NCI-H1105 treated with DMSO at 0.1 percent for 48 hours (cell line): ENCODE measurements around the gene TSPAN31.
"Not testable (repeated sequence)": the region's sequence is repeated elsewhere in the genome, so short reads cannot be mapped to it uniquely, and the experiment has no call there.

Experiments used
- DNase-seq: peaks from one replicate; lab custom pipeline; 2025; lab: John Stamatoyannopoulos, UW

TSPAN31 gene

GRCh38 chr12:57767305-57767698 lies 22.5 kb downstream of the TSPAN31 start:
- DNase-seq, result no peak

- no peak for DNase-seq
These were observed 23.0 kb downstream of the TSPAN31 start for GRCh38 chr12:57767876-57768275.

- DNase-seq, result no peak
These were observed 24.8 kb downstream of the TSPAN31 start for GRCh38 chr12:57769594-57769993.

DNA sequence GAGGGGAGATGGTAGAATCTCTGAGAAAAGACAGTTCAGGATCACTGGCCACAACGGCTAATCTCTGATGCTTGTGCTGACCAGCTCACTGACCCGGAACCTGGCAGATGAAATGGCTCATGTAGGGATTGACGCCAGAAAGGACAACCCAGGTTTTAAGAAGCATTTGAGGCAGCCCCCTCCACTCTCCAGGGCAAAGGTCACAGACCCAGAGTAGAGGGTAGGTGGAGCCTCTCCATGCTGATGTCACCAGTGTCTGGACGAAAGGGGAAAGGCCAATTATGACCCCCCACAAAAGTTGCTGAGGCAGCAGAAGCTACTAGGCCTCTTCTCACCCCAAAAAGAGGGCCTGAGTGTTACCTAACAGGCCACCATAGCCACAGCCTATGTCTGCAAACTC lies 25.9 kb downstream of the TSPAN31 start:
- DNase-seq, result no peak

- peak; percentile 71 for DNase-seq
These were observed 26.5 kb downstream of the TSPAN31 start for GRCh38 chr12:57771236-57771872.

- DNase-seq, result peak; percentile 81
These were observed 27.1 kb downstream of the TSPAN31 start, which contains the start of gene METTL1 for GRCh38 chr12:57771873-57772428. METTL1 (minus strand) TSS chr12:57772105; CDS start chr12:57772083, 22 bp downstream.

DNA sequence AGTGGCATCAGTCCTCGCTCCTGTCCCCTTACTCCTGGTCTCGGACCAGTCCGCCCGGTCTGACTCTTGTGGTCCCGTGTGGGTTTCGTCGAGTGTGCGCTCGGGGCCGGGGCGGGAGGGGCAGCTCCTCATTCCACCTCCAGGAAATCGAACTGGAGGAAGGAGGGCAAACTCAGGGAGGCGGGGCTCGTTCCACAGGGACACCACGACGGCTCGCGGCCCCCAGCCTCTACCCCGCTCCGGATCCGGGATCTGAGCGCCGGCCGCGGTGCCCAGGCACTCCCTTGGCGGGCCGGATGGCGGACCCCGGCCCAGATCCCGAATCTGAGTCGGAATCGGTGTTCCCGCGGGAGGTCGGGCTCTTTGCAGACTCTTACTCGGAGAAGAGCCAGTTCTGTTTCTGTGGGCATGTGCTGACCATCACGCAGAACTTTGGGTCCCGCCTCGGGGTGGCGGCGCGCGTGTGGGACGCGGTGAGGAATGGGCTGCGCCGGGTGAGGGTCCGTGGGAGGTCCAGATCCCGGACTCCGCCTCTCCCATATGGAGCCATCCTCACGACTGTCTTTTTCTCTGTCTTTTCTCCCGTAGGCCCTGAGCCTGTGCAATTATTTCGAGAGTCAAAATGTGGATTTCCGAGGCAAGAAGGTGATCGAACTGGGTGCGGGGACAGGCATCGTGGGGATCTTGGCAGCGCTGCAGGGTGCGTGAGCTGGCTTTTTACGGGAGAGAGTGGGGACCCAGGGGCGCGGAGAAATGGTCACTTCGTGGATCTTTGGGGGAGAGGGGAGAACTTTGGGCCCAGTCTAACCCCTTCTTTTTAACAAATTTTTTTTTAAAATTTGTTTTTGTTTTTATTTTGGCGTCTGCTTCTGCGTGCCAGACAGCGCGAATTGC lies 27.8 kb downstream of the TSPAN31 start, which contains the start of gene EEF1AKMT3:
TSS of gene EEF1AKMT3 (plus strand) at position 186 of the 894 bp plus-strand sequence. CDS start at position 297, 111 bp downstream.
- DNase-seq, result no peak

- not testable (repeated sequence) for DNase-seq
These were observed 29.8 kb downstream of the TSPAN31 start for GRCh38 chr12:57774634-57775033.

DNA sequence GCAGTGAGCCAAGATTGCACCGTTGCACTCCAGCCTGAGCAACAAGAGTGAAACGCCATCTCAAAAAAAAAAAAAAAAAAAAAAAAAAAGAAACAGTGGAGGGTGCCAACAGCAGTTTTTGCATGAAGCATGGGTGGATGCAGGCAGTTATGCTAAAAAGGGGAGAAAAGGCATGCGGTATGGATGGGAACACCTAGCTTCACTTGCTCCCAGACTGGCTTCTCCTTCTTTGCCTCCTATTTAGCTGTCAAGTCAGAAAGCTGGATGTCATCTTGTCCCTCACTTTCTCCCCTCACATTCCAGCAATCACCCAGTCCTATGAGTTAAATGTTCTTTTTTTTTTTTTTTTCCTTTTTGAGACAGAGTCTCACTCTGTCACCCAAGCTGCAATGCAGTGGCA lies 30.2 kb downstream of the TSPAN31 start:
- no peak for DNase-seq

GRCh38 chr12:57775563-57776246 lies 30.9 kb downstream of the TSPAN31 start:
- DNase-seq, result no peak

DNA sequence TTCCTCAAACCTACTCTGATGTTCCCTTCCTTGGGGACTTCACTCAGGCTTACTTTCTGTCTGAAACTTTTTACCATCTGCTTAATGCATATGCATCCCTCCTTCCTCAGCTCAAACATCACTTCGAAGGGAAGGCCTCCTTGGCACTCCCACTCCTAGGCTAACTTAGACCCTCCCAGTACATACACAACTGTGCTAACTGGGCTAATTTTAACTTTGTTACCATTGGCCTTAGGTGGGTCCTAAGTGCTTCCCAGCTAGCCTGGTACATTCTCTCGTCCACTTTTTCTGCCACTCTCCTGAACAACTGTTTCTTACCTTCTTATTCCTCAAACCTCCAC lies 31.4 kb downstream of the TSPAN31 start:
- DNase-seq, result no peak

- no peak for DNase-seq
These were observed 32.5 kb downstream of the TSPAN31 start for GRCh38 chr12:57777367-57777766.

GRCh38 chr12:57777911-57778310 lies 33.1 kb downstream of the TSPAN31 start:
- no peak for DNase-seq

DNA sequence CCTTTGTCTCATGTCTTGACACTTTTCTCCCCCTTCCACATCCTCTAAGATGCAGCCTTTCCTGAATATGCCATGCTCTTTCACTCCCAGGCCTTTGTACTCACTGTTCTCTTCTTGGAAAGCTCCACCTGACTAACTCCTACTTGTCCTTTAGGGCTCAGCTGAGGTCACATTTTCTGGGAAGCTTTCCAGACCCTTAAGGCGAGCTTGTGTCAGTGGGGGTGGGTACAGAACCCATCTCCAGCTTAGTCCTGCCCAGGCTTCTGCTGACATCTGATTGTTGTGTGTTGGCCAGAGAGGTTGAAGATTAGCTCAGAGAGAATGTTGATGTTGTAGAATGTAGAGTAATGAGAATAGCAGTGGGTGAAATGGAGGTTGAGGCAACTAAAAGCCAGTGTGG lies 34.9 kb downstream of the TSPAN31 start:
- DNase-seq, result no peak

- no peak for DNase-seq
These were observed 35.6 kb downstream of the TSPAN31 start for GRCh38 chr12:57780284-57780897.

DNA sequence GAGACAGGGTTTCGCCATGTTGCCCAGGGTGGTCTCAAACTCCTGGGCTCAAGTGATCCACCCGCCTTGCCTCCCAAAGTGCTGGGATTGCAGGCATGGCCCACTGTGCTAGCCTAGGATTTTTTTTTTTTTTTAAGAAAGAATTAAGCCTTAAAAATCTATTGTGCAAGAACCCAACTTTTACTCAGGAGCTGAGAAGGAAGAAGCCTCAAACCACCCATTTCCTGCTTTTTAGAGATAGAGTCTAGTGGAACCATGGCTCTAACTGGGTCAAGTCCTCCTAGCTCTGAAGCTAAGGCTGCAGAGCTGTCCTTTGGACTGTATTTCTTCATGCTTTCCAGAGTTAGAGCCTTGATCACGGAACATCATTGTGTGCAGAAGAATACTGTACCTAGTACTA lies 36.4 kb downstream of the TSPAN31 start:
- DNase-seq, result no peak

GRCh38 chr12:57781801-57782200 lies 37.0 kb downstream of the TSPAN31 start:
- DNase-seq, result no peak

DNA sequence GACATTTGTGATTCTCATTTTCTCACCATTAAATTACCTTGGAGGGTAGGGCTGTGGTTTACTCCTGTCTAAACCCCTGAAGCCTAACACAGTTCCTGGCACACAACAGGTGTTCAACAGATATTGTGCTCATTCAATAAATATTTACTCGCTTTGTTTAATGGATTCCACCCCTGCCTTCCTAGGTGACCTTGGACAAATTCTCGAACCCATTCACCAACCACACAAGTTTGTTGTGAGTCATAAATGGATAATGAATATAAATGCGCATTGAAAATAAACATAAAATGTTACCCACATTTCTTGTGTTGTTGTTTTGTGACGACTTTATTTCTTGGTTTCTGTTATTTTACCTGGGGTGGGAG lies 37.4 kb downstream of the TSPAN31 start:
- no peak for DNase-seq

DNA sequence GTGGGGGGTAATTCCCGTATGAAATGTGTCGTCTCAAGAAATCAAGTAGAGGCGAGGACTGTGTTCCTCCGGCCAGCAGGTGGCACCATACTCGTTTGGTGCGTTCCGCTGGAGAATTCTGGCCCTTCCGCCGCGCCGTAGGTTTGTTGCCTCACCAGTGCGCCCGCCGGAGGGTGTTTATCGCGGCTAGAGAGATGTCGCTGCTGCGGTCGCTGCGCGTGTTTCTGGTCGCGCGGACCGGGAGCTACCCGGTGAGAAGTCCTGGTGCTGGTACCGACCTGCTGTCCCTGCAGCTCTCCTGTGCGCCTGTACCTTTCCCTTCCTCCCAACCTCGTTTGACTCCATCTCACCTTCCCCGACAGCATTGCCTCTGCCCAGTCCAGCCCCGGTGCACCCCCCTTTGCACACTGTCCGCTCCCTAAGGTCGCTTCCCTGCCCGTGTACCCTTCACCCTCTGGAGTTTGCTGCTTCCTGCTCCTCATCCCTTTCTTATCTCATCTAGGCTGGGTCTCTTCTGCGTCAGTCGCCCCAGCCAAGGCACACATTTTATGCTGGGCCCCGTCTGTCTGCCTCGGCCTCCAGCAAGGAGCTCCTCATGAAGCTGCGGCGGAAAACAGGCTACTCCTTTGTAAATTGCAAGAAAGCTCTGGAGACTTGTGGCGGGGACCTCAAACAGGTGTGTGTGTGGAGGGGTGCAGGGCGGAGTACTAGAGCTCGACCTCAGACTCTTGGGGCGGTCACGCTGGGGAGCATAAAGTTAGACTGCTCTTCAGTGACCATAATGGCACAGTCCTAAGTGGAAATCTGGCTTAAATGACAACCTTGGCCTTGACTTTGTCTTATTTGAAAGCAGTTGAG lies 38.0 kb downstream of the TSPAN31 start, which contains the start of gene TSFM:
TSS of gene TSFM (plus strand) at position 180 of the 858 bp plus-strand sequence. CDS start at position 195, 15 bp downstream.
- peak; percentile 73 for DNase-seq

DNA sequence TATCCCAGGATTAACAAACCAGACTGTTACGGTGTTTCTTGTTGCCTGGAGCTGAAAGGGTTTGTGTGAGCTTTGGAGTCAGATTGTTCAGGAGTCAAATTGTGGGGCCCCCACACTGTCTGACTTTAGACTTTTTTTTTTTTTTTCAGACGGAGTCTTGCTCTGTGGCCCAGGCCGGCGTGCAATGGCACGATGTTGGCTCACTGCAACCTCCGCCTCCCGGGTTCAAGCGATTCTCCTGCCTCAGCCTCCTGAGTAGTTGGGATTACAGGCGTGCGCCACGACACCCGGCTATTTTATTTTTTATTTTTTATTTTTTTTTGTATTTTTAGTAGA lies 38.6 kb downstream of the TSPAN31 start:
- no peak for DNase-seq

DNA sequence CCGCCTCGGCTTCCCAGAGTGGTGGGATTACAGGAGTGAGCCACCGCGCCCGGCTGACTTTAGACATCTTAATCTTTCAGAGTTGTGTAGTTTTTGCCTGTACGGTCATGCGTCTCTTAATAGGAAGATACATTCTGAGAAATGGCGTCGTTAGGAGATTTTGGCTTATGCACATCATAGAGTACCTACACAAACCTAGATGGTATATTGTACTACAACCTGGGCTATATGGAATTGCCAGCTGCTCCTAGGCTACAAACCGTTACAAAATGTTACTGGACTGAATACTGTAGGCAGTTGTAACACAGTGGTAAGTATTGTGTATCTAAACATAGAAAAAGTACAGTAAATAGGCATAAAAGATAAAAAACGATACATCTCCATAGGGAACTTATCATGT lies 39.0 kb downstream of the TSPAN31 start:
- no peak for DNase-seq
